ENCODE measurements around the gene DDX17.

Gene DDX17

DNA sequence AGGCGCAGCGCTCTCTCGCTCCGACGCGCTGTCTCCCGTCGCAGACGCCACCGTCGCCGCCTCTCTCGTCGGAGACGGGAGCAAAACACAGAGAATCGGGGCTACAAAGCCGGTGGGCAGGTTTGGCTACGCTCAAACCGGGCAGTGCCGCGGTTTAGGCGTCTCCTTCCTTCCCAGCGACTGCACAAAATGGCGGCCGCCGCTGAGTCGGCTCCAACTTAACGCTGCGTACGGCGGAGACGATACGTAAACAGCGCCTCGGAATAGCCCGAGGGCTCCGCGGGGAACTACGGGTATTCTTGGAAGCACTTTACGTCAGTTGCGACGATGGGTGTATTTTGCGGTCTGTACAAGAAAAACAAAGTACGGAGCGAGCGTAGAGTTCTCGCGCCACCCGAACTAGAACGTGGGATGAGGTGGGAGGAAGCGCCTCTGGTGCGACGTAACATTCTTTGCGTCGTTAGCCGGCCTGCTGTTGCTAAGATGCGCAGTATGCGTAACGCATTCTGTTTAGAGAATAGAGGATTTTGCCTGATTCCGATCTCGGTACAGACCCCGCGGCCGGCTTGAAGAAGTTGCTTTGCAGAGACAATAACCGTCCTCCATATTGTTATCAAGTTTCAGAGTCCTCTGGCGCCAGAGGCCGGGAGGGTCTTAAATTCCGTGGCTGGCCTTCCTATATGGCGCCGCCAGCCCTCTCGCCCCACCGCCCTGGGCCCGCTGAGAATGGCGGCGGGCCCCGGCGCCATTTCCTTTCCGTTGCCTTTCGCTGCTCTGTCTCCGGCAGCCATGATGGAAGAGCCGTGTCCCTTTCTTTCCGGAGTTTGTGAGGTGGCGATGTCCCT, at the start of gene DDX17:
Gene DDX17 (minus strand): TSS at position 194 of the 845 bp plus-strand sequence.
- TF ChIP-seq, protein P1, sequence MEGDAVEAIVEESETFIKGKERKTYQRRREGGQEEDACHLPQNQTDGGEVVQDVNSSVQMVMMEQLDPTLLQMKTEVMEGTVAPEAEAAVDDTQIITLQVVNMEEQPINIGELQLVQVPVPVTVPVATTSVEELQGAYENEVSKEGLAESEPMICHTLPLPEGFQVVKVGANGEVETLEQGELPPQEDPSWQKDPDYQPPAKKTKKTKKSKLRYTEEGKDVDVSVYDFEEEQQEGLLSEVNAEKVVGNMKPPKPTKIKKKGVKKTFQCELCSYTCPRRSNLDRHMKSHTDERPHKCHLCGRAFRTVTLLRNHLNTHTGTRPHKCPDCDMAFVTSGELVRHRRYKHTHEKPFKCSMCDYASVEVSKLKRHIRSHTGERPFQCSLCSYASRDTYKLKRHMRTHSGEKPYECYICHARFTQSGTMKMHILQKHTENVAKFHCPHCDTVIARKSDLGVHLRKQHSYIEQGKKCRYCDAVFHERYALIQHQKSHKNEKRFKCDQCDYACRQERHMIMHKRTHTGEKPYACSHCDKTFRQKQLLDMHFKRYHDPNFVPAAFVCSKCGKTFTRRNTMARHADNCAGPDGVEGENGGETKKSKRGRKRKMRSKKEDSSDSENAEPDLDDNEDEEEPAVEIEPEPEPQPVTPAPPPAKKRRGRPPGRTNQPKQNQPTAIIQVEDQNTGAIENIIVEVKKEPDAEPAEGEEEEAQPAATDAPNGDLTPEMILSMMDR (IDR thresholded peaks at IDR 0.05; ENCODE audit: low read length), result no peak
- TF ChIP-seq EZH2 (optimal IDR thresholded peaks at IDR 0.05; ENCODE audit: low read depth, low read length) (no peak), EZH2phosphoT487 (IDR thresholded peaks at IDR 0.05; ENCODE audit: low read length) (no peak)
- H3K79me2 ChIP-seq (ENCODE audit: low read length), result peaks cover 48% of the 10 kb centered on the region
- H2AFZ ChIP-seq (ENCODE audit: low read length), result peak within 1 kb of the TSS; percentile 80
- peaks cover 9% of the 10 kb centered on the region; the same call in 1 of the 2 replicates for H3F3A ChIP-seq (ENCODE audit: insufficient read depth, low read length)
- H3K9me3 ChIP-seq (replicated peaks; ENCODE audit: insufficient read depth, low read length), result no peaks in the 10 kb centered on the region
- H3K27me3 ChIP-seq (replicated peaks; ENCODE audit: insufficient read depth, low read length), result no peaks in the 10 kb centered on the region
- H4K20me1 ChIP-seq (ENCODE audit: insufficient read depth, low read length), result peaks cover 34% of the 10 kb centered on the region
- H3K9ac ChIP-seq (ENCODE audit: low read length), result peak within 1 kb of the TSS; percentile 100
- peaks cover 14% of the 10 kb centered on the region for H3K4me1 ChIP-seq (ENCODE audit: low read length)
- peak; percentile 97 for DNase-seq
- no peaks in the 10 kb centered on the region for H3K9me2 ChIP-seq (replicated peaks; ENCODE audit: insufficient read depth, low read length)
- H3K4me3 ChIP-seq (ENCODE audit: low read length), result peak within 1 kb of the TSS; percentile 97
- H3K36me3 ChIP-seq (replicated peaks; ENCODE audit: insufficient read depth, low read length), result no peaks in the 10 kb centered on the region; the same call in 1 of the 2 replicates
- peak within 1 kb of the TSS; percentile 97 for H3K4me2 ChIP-seq (ENCODE audit: low read depth, low read length)
- peak within 1 kb of the TSS; percentile 98 for H3K27ac ChIP-seq (ENCODE audit: low read length)

DNA sequence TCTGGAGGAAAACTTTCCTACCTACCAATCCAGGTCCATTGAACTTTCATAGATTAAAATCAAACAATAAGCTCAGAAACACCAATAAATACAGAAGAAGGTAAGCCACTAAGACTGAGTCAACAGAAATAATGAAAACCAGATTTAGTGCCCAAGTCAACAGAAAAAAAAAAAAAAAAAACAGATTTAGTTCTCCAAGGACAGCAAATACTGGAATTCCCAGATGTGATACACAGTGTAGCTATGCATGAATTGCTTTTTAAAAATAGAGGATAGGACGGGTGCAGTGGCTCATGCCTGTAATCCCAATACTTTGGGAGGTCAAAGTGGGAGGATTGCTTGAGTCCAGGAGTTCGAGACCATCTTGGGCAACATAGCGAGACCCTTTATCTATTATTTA, 48.2 kb upstream of the DDX17 start:
- H3K4me1 ChIP-seq (ENCODE audit: low read length), result no peaks in the 10 kb centered on the region
- H2AFZ ChIP-seq (ENCODE audit: low read length), result no peak overlapping the region
- H3K27ac ChIP-seq (ENCODE audit: low read length), result no peak overlapping the region
- H3K9me3 ChIP-seq (replicated peaks; ENCODE audit: insufficient read depth, low read length), result no peaks in the 10 kb centered on the region
- H4K20me1 ChIP-seq (ENCODE audit: insufficient read depth, low read length), result no peaks in the 10 kb centered on the region
- H3K27me3 ChIP-seq (replicated peaks; ENCODE audit: insufficient read depth, low read length), result no peaks in the 10 kb centered on the region
- DNase-seq, result no peak
- TF ChIP-seq, protein P1 (IDR thresholded peaks at IDR 0.05; ENCODE audit: low read length), result no peak
- TF ChIP-seq EZH2phosphoT487 (IDR thresholded peaks at IDR 0.05; ENCODE audit: low read length) (no peak), EZH2 (optimal IDR thresholded peaks at IDR 0.05; ENCODE audit: low read depth, low read length) (no peak)
- H3K4me3 ChIP-seq (ENCODE audit: low read length), result no peak overlapping the region
- H3K79me2 ChIP-seq (ENCODE audit: low read length), result no peaks in the 10 kb centered on the region
- H3F3A ChIP-seq (ENCODE audit: insufficient read depth, low read length), result no peaks in the 10 kb centered on the region
- H3K9me2 ChIP-seq (replicated peaks; ENCODE audit: insufficient read depth, low read length), result no peaks in the 10 kb centered on the region
- H3K9ac ChIP-seq (ENCODE audit: low read length), result no peak overlapping the region
- no peak overlapping the region for H3K4me2 ChIP-seq (ENCODE audit: low read depth, low read length)
- H3K36me3 ChIP-seq (replicated peaks; ENCODE audit: insufficient read depth, low read length), result no peaks in the 10 kb centered on the region

DNA sequence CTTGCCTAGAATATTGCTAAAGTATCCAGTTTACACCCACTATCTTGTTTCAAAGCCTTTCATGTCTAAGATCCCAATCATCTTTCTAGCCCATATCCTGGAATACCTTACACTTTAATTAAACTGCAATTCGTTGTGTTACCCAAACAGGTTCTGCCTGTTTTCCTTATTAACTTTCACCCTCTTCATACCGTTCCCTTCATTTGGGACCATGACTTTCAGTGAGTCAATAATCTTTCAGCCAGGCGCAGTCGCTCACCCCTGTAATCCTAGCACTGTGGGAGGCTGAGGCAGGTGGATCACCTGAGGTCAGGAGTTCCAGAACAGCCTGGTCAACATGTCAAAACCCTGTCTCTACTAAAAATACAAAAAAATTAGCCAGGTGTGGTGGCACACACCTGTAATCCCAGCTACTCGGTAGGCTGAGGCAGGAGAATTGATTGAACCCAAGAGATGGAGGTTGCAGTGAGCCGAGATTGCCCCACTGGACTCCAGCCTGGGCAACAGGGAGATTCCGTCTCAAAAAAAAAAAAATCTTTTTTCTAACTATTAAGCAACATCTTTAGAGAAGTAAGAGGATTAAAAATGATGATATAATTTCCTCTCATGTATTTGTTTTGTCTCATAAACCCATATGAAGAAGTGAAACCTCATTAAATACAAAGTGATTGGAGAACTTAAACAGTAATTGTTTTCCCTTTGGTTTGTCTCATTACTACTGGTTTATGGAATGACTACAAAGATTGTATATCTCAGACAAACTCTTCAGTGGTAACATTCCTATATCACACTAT, 43.2 kb upstream of the DDX17 start:
- TF ChIP-seq, protein P1 (IDR thresholded peaks at IDR 0.05; ENCODE audit: low read length), result no peak
- TF ChIP-seq EZH2phosphoT487 (IDR thresholded peaks at IDR 0.05; ENCODE audit: low read length) (no peak), EZH2 (optimal IDR thresholded peaks at IDR 0.05; ENCODE audit: low read depth, low read length) (no peak)
- H3K4me1 ChIP-seq (ENCODE audit: low read length), result no peaks in the 10 kb centered on the region
- no peak for DNase-seq

More for the DNA sequence above, 43.2 kb upstream of the DDX17 start:
- no peak overlapping the region for H3K4me3 ChIP-seq (ENCODE audit: low read length)
- no peaks in the 10 kb centered on the region for H3K9me3 ChIP-seq (replicated peaks; ENCODE audit: insufficient read depth, low read length)
- H3K79me2 ChIP-seq (ENCODE audit: low read length), result no peaks in the 10 kb centered on the region
- H3K27me3 ChIP-seq (replicated peaks; ENCODE audit: insufficient read depth, low read length), result no peaks in the 10 kb centered on the region
- no peaks in the 10 kb centered on the region for H3K36me3 ChIP-seq (replicated peaks; ENCODE audit: insufficient read depth, low read length)
- H3K9ac ChIP-seq (ENCODE audit: low read length), result no peak overlapping the region
- no peak overlapping the region for H2AFZ ChIP-seq (ENCODE audit: low read length)
- H3K27ac ChIP-seq (ENCODE audit: low read length), result no peak overlapping the region
- H3K9me2 ChIP-seq (replicated peaks; ENCODE audit: insufficient read depth, low read length), result no peaks in the 10 kb centered on the region
- H3F3A ChIP-seq (ENCODE audit: insufficient read depth, low read length), result no peaks in the 10 kb centered on the region
- H3K4me2 ChIP-seq (ENCODE audit: low read depth, low read length), result no peak overlapping the region
- H4K20me1 ChIP-seq (ENCODE audit: insufficient read depth, low read length), result no peaks in the 10 kb centered on the region
